Measurements from ENCODE around the gene TMPRSS9.
"Not testable (repeated sequence)": the region's sequence is repeated elsewhere in the genome, so short reads cannot be mapped to it uniquely, and the experiment has no call there.

Gene TMPRSS9

DNA sequence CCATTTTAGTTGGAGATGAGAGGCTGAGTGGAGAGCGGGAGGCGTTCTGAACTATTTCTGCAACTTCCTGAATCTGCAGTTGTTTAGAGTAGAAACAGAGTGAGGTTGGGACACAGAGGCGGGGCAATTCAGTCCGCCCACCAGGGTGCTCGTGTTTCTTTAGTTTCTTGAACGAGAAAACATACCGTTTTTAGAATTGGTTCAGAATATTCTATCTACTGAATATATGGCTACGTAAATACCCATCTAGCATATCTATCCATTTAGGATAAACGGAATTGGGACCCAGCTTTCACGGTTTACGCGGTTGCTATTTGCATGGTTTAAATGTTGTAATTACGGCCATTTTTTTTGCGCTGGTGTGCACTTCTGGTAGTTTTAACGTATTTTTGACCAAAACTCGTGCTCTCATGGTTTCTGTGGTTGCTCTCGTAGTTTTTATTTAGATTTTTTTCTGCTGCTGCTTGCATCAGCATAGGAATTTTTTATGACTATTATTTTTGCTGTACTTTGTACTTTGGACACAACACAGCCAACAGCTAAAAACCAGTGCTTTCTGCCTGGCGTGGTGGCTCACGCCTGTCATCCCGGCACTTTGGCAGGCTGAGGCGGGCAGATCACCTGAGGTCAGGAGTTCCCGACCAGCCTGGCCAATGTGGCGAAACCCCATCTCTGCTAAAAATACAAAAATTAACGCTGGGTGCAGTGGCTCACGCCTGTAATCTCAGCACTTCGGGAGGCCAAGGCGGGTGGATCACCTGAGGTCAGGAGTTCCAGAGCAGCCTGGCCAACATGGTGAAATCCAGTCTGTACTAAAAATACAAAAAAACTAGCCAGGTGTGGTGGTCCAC is 34.6 kb downstream of the TMPRSS9 start:
- H3K79me1 ChIP-seq (replicated peaks; ENCODE audit: low read length, poor library complexity, severe bottlenecking), result no peaks in the 10 kb centered on the region
- no peaks in the 10 kb centered on the region for H3K36me3 ChIP-seq (ENCODE audit: control insufficient read depth in 1 of 2, insufficient read depth in 2 of 2, low read depth in 1 of 2, low read length in 2 of 2)
- no peak overlapping the region for H3K23ac ChIP-seq (ENCODE audit: low read length in 2 of 2)
- H3K18ac ChIP-seq (ENCODE audit: low read depth in 1 of 2, low read length in 2 of 2), result no peak overlapping the region
- peaks cover 3% of the 10 kb centered on the region for H3K4me1 ChIP-seq (ENCODE audit: control insufficient read depth, insufficient read depth, low read depth, low read length)
- WGBS, result 93% methylated on average over 22 of the region's 27 CpGs
- H3K27me3 ChIP-seq (ENCODE audit: control insufficient read depth in 1 of 2, insufficient read depth in 1 of 2, low read length in 2 of 2), result peaks cover 14 to 39% of the 10 kb centered on the region in 2 experiments
- H3K4me3 ChIP-seq (ENCODE audit: insufficient read depth in 1 of 2, low read depth in 1 of 2, low read length in 2 of 2), result no peak overlapping the region
- no peak overlapping the region for H3K9ac ChIP-seq (ENCODE audit: low read length)
- no peak overlapping the region for H3K4me2 ChIP-seq (ENCODE audit: low read length, poor library complexity, severe bottlenecking)
- no peak overlapping the region for H2AFZ ChIP-seq (ENCODE audit: low read depth, low read length)
- H2BK5ac ChIP-seq (ENCODE audit: low read depth, low read length, poor library complexity, severe bottlenecking), result no peak overlapping the region
- no peak overlapping the region for H4K91ac ChIP-seq (ENCODE audit: low read length)
- no peak overlapping the region for H3K27ac ChIP-seq (ENCODE audit: low read length, poor library complexity, severe bottlenecking)
- no peak overlapping the region for H3K14ac ChIP-seq (ENCODE audit: low read length in 2 of 2)
- H2AK5ac ChIP-seq (ENCODE audit: low read length, severe bottlenecking), result no peak overlapping the region
- no peak overlapping the region for H3K4ac ChIP-seq (ENCODE audit: low read depth in 1 of 2, low read length in 2 of 2)
- H4K8ac ChIP-seq (ENCODE audit: low read length), result no peak overlapping the region
- no peak overlapping the region for H2BK120ac ChIP-seq (ENCODE audit: low read depth, low read length)
- no peak overlapping the region for H2BK12ac ChIP-seq (ENCODE audit: low read length in 2 of 2)
- no peaks in the 10 kb centered on the region for H3K9me3 ChIP-seq (ENCODE audit: control insufficient read depth, low read length)
- no peak overlapping the region for H2BK15ac ChIP-seq (ENCODE audit: low read depth, poor library complexity, severe bottlenecking)
- DNase-seq, result no peak

DNA sequence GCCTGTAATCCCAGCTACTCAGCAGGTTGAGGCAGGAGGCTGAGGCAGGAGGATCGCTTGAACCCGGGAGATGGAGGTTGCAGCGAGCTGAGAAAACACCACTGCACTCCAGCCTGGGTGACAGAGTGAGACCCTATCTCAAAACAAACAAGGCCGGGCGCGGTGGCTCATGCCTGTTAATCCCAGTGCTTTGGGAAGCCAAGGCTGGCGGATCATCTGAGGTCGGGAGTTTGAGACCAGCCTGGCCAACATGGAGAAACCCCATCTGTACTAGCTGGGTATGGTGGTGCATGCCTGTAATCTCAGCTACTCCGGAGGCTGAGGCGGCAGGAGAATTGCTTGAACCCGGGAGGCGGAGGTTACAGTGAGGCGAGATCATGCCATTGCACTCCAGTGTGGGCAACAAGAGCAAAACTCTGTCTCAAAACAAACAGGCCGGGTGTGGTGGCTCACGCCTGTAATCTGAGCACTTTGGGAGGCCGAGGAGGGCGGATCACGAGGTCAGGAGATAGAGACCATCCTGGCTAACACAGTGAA is 35.3 kb downstream of the TMPRSS9 start:
- not testable (repeated sequence) for H3K4me2 ChIP-seq (ENCODE audit: low read length, poor library complexity, severe bottlenecking); H2BK12ac ChIP-seq (ENCODE audit: low read length in 2 of 2); H4K91ac ChIP-seq (ENCODE audit: low read length); H3K9me3 ChIP-seq (ENCODE audit: control insufficient read depth, low read length); H2BK15ac ChIP-seq (ENCODE audit: low read depth, poor library complexity, severe bottlenecking); H2AK5ac ChIP-seq (ENCODE audit: low read length, severe bottlenecking); H3K4me3 ChIP-seq (ENCODE audit: insufficient read depth in 1 of 2, low read depth in 1 of 2, low read length in 2 of 2); H3K14ac ChIP-seq (ENCODE audit: low read length in 2 of 2); H3K79me1 ChIP-seq (replicated peaks; ENCODE audit: low read length, poor library complexity, severe bottlenecking); H3K18ac ChIP-seq (ENCODE audit: low read depth in 1 of 2, low read length in 2 of 2); DNase-seq; H4K8ac ChIP-seq (ENCODE audit: low read length); H2BK120ac ChIP-seq (ENCODE audit: low read depth, low read length); H2BK5ac ChIP-seq (ENCODE audit: low read depth, low read length, poor library complexity, severe bottlenecking); H3K27ac ChIP-seq (ENCODE audit: low read length, poor library complexity, severe bottlenecking); H3K23ac ChIP-seq (ENCODE audit: low read length in 2 of 2); H3K36me3 ChIP-seq (ENCODE audit: control insufficient read depth in 1 of 2, insufficient read depth in 2 of 2, low read depth in 1 of 2, low read length in 2 of 2); H3K9ac ChIP-seq (ENCODE audit: low read length); H2AFZ ChIP-seq (ENCODE audit: low read depth, low read length); H3K4me1 ChIP-seq (ENCODE audit: control insufficient read depth, insufficient read depth, low read depth, low read length); H3K4ac ChIP-seq (ENCODE audit: low read depth in 1 of 2, low read length in 2 of 2)
- WGBS, result 87% methylated on average over 18 of the region's 18 CpGs
- H3K27me3 ChIP-seq (ENCODE audit: control insufficient read depth in 1 of 2, insufficient read depth in 1 of 2, low read length in 2 of 2), result peaks cover 11 to 41% of the 10 kb centered on the region in 2 experiments

DNA sequence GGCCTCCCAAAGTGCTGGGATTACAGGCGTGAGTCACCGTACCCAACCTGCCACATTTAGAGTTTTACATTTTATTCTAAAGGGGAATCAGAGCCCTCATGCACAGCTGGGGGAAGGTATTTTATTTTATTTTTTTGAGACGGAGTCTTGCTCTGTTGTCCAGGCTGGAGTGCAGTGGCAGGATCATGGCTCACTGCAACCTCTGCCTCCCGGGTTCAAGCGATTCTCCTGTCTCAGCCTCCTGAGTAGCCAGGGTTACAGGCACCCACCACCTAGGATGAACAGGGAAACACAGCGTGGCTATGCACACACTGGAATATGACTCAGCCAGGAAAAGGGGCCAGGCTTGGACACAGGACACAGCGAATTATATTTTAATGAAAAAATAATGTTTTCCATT is 37.1 kb downstream of the TMPRSS9 start:
- not testable (repeated sequence) for H3K23ac ChIP-seq (ENCODE audit: low read length in 2 of 2); H3K4ac ChIP-seq (ENCODE audit: low read depth in 1 of 2, low read length in 2 of 2); H3K9me3 ChIP-seq (ENCODE audit: control insufficient read depth, low read length); DNase-seq; H3K18ac ChIP-seq (ENCODE audit: low read depth in 1 of 2, low read length in 2 of 2); H3K36me3 ChIP-seq (ENCODE audit: control insufficient read depth in 1 of 2, insufficient read depth in 2 of 2, low read depth in 1 of 2, low read length in 2 of 2); H2BK5ac ChIP-seq (ENCODE audit: low read depth, low read length, poor library complexity, severe bottlenecking); H2BK12ac ChIP-seq (ENCODE audit: low read length in 2 of 2); H3K79me1 ChIP-seq (replicated peaks; ENCODE audit: low read length, poor library complexity, severe bottlenecking); H4K8ac ChIP-seq (ENCODE audit: low read length); H2BK120ac ChIP-seq (ENCODE audit: low read depth, low read length); H3K14ac ChIP-seq (ENCODE audit: low read length in 2 of 2); H3K27ac ChIP-seq (ENCODE audit: low read length, poor library complexity, severe bottlenecking); H2BK15ac ChIP-seq (ENCODE audit: low read depth, poor library complexity, severe bottlenecking); H4K91ac ChIP-seq (ENCODE audit: low read length); H3K9ac ChIP-seq (ENCODE audit: low read length); H2AK5ac ChIP-seq (ENCODE audit: low read length, severe bottlenecking); H3K4me1 ChIP-seq (ENCODE audit: control insufficient read depth, insufficient read depth, low read depth, low read length); H3K4me3 ChIP-seq (ENCODE audit: insufficient read depth in 1 of 2, low read depth in 1 of 2, low read length in 2 of 2); H2AFZ ChIP-seq (ENCODE audit: low read depth, low read length); H3K4me2 ChIP-seq (ENCODE audit: low read length, poor library complexity, severe bottlenecking)
- 97% methylated on average over 5 of the region's 7 CpGs for WGBS
- H3K27me3 ChIP-seq (ENCODE audit: control insufficient read depth in 1 of 2, insufficient read depth in 1 of 2, low read length in 2 of 2), result peaks cover 11 to 41% of the 10 kb centered on the region in 2 experiments

DNA sequence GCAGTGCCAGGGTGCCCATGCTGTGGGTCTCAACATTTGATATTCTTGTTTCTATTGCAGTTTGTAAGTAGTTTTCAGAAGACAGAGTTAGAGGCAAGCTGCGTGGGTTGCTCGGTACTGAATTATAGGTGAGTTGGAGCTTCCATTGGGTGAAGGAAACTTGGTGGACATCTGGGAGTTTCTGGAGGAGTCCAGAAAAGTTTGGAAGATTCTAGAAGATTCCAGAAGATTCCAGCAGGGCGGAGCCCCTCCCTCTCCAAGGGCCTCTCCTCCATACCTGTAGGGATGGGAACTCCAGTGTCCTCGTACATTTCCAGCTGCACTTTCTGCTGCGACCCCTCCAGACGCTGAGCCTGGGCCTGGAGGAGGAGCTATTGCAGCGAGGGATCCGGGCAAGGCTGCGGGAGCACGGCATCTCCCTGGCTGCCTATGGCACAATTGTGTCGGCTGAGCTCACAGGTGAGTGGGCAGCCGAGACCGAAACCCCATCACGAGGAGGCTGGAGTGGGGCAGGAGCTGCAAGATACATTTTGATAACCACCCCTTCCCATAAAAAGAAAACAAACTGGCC is 38.8 kb downstream of the TMPRSS9 start:
- no peaks in the 10 kb centered on the region for H3K36me3 ChIP-seq (ENCODE audit: control insufficient read depth in 1 of 2, insufficient read depth in 2 of 2, low read depth in 1 of 2, low read length in 2 of 2)
- no peak overlapping the region for H2BK12ac ChIP-seq (ENCODE audit: low read length in 2 of 2)
- H3K4ac ChIP-seq (ENCODE audit: low read depth in 1 of 2, low read length in 2 of 2), result no peak overlapping the region
- H3K4me2 ChIP-seq (ENCODE audit: low read length, poor library complexity, severe bottlenecking), result no peak overlapping the region
- H3K23ac ChIP-seq (ENCODE audit: low read length in 2 of 2), result no peak overlapping the region
- H2BK5ac ChIP-seq (ENCODE audit: low read depth, low read length, poor library complexity, severe bottlenecking), result no peak overlapping the region
- no peak overlapping the region for H3K14ac ChIP-seq (ENCODE audit: low read length in 2 of 2)
- no peak overlapping the region for H2AK5ac ChIP-seq (ENCODE audit: low read length, severe bottlenecking)
- DNase-seq, result no peak
- WGBS, result 86% methylated on average over 14 of the region's 14 CpGs
- no peak overlapping the region for H4K8ac ChIP-seq (ENCODE audit: low read length)
- no peak overlapping the region for H3K4me3 ChIP-seq (ENCODE audit: insufficient read depth in 1 of 2, low read depth in 1 of 2, low read length in 2 of 2)
- no peak overlapping the region for H3K9ac ChIP-seq (ENCODE audit: low read length)
- peaks cover 2% of the 10 kb centered on the region for H3K4me1 ChIP-seq (ENCODE audit: control insufficient read depth, insufficient read depth, low read depth, low read length)
- H2AFZ ChIP-seq (ENCODE audit: low read depth, low read length), result no peak overlapping the region
- H4K91ac ChIP-seq (ENCODE audit: low read length), result no peak overlapping the region
- no peak overlapping the region for H2BK120ac ChIP-seq (ENCODE audit: low read depth, low read length)
- peaks cover 6 to 27% of the 10 kb centered on the region in 2 experiments for H3K27me3 ChIP-seq (ENCODE audit: control insufficient read depth in 1 of 2, insufficient read depth in 1 of 2, low read length in 2 of 2)
- H3K27ac ChIP-seq (ENCODE audit: low read length, poor library complexity, severe bottlenecking), result no peak overlapping the region
- no peaks in the 10 kb centered on the region for H3K9me3 ChIP-seq (ENCODE audit: control insufficient read depth, low read length)
- no peak overlapping the region for H2BK15ac ChIP-seq (ENCODE audit: low read depth, poor library complexity, severe bottlenecking)
- H3K79me1 ChIP-seq (replicated peaks; ENCODE audit: low read length, poor library complexity, severe bottlenecking), result no peaks in the 10 kb centered on the region
- no peak overlapping the region for H3K18ac ChIP-seq (ENCODE audit: low read depth in 1 of 2, low read length in 2 of 2)

All from mesenchymal stem cell (in vitro differentiated cells and primary cell).